NB4 (cell line): Measurements from ENCODE around the gene SPATS2.

ENCODE experiments used
- CTCF ChIP-seq: IDR thresholded peaks from one replicate; pipeline ENCODE4 v1.5.1; 2012; ENCODE audit warnings: low read depth, low read length
- MYC ChIP-seq: IDR thresholded peaks from 2 replicates; pipeline ENCODE4 v1.6.1; 2011; ENCODE audit warnings: low read depth, low read length

GRCh38 chr12:49388682-49389386 lies 21.6 kb downstream of the SPATS2 start:
- TF ChIP-seq MYC: no peak
- TF ChIP-seq CTCF: peak; percentile 11
